MM.1S (cell line): ENCODE data around the gene CNTNAP2.

Experiments used
- DNase-seq: peaks from one replicate; pipeline ENCODE4 v3.0.0-alpha.2; 2015
- H2AFZ ChIP-seq: fragments of 300-600 bp; sonication (generic); 2 replicates; pipeline ENCODE4 v1.6.0; 2016; ENCODE audit warnings: antibody characterized with exemption, low read length
- H3F3A ChIP-seq: fragments of 300-600 bp; sonication (generic); 2 replicates; pipeline ENCODE4 v1.6.1; 2016; ENCODE audit warnings: mild to moderate bottlenecking, antibody characterized with exemption, low read length, moderate library complexity, mixed read lengths; ENCODE audit not compliant: insufficient read depth
- H3K27ac ChIP-seq: fragments of 300-600 bp; sonication (generic); 2 replicates; pipeline ENCODE4 v1.5.1; 2016; ENCODE audit warnings: mild to moderate bottlenecking, low read length
- H3K27me3 ChIP-seq: fragments of 300-600 bp; sonication (generic); replicated peaks from 2 replicates; pipeline ENCODE4 v1.6.0; 2016; ENCODE audit warnings: low read length; ENCODE audit not compliant: insufficient read depth
- H3K36me3 ChIP-seq: fragments of 300-600 bp; sonication (generic); replicated peaks from 2 replicates; pipeline ENCODE4 v1.6.1; 2016; ENCODE audit warnings: mild to moderate bottlenecking, low read length, mixed read lengths; ENCODE audit not compliant: insufficient read depth
- H3K4me1 ChIP-seq: fragments of 300-600 bp; sonication (generic); 2 replicates; pipeline ENCODE4 v1.6.1; 2016; ENCODE audit warnings: low read length, mixed read lengths
- H3K4me2 ChIP-seq: fragments of 300-600 bp; sonication (generic); 2 replicates; pipeline ENCODE4 v1.6.0; 2016; ENCODE audit warnings: low read depth, low read length
- H3K4me3 ChIP-seq: fragments of 300-600 bp; sonication (generic); 2 replicates; pipeline ENCODE4 v1.5.1; 2016; ENCODE audit warnings: low read length, mixed read lengths
- H3K79me2 ChIP-seq: fragments of 300-600 bp; sonication (generic); 2 replicates; pipeline ENCODE4 v1.6.1; 2016; ENCODE audit warnings: mixed run types, low read length, mixed read lengths
- H3K9ac ChIP-seq: fragments of 300-600 bp; sonication (generic); 2 replicates; pipeline ENCODE4 v1.6.1; 2016; ENCODE audit warnings: low read length, mixed read lengths
- H3K9me2 ChIP-seq: fragments of 300-600 bp; sonication (generic); replicated peaks from 2 replicates; pipeline ENCODE4 v1.6.1; 2016; ENCODE audit warnings: mild to moderate bottlenecking, low read length, mixed read lengths; ENCODE audit not compliant: insufficient read depth
- H3K9me3 ChIP-seq: fragments of 300-600 bp; sonication (generic); replicated peaks from 2 replicates; pipeline ENCODE4 v1.6.1; 2016; ENCODE audit warnings: mild to moderate bottlenecking, low read length, mixed read lengths; ENCODE audit not compliant: insufficient read depth
- H4K20me1 ChIP-seq: fragments of 300-600 bp; sonication (generic); 2 replicates; pipeline ENCODE4 v1.6.1; 2016; ENCODE audit warnings: mild to moderate bottlenecking, low read length, moderate library complexity, mixed read lengths; ENCODE audit not compliant: insufficient read depth
- EZH2 ChIP-seq: fragments of 300-600 bp; sonication (generic); optimal IDR thresholded peaks from 2 replicates; pipeline ENCODE3; 2017; ENCODE audit warnings: low read depth, mild to moderate bottlenecking, antibody characterized with exemption, low read length, mixed read lengths
- EZH2phosphoT487 ChIP-seq: fragments of 300-600 bp; sonication (generic); IDR thresholded peaks from 2 replicates; pipeline ENCODE4 v1.6.1; 2018; ENCODE audit warnings: antibody characterized with exemption, low read length
- TF ChIP-seq, protein P1 (sequence below): fragments of 300-600 bp; sonication (generic); IDR thresholded peaks from 2 replicates; pipeline ENCODE4 v1.5.1; 2016; ENCODE audit warnings: antibody characterized with exemption, low read length, mixed read lengths

CNTNAP2 gene

DNA sequence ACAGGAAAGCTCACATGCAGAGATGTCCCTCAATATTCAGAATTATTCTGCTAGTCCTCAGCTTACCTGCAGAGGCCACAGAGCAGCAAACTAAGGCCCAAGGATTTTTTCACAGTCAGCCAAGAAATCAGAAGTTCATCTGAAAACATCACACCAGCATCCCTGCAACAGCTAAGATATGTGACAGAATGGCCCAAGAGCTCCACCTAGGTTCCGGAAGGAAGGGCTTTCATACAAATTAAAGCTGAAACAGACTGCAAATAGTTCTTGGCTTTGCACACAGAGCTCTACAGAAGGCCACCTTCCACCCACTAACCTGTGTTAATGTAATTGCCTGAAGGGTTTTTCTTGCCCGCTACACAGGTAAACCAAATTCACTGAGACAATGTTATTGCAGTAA lies 2035.2 kb downstream of the CNTNAP2 start:
- DNase-seq = no peak
- H3K9ac ChIP-seq = no peak overlapping the region

DNA sequence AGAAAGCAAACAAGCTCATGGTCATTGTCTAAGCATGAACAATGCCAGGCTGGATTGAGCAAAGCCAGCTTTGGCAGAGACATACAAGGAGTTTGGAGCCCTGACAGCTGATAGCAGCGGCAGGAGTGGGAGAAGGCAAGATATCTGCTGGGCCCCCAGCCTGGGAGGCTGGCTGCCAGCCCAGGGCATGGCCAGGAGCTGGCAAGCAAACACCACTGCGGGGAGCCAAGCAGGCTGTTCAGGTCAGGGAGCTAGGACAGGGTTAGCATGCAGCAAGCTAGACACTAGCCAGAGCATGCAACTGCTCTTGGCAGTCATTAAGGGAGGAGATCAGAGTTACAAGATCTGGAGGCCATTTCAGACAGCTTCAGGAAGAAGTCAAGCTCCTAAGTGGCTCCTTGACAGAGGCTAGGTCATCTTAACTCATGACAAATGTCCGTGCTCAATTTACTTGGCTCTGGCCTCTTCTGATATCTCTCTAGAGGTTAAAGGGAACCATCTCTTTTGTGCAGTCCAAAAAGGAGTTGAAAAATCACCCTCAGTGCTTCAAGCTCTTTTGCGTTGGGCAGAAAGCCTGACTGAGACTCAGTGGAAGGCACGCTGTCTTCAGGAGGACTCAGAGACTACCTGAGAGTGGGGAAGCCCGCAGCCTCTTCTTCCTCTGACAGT lies 2037.1 kb downstream of the CNTNAP2 start:
- DNase-seq = no peak
- H3F3A ChIP-seq = no peaks in the 10 kb centered on the region
- H3K9ac ChIP-seq = no peak overlapping the region
- no peak overlapping the region for H2AFZ ChIP-seq
- no peaks in the 10 kb centered on the region for H3K27me3 ChIP-seq
- TF ChIP-seq EZH2phosphoT487 (no peak), EZH2 (no peak)
- TF ChIP-seq, protein P1, sequence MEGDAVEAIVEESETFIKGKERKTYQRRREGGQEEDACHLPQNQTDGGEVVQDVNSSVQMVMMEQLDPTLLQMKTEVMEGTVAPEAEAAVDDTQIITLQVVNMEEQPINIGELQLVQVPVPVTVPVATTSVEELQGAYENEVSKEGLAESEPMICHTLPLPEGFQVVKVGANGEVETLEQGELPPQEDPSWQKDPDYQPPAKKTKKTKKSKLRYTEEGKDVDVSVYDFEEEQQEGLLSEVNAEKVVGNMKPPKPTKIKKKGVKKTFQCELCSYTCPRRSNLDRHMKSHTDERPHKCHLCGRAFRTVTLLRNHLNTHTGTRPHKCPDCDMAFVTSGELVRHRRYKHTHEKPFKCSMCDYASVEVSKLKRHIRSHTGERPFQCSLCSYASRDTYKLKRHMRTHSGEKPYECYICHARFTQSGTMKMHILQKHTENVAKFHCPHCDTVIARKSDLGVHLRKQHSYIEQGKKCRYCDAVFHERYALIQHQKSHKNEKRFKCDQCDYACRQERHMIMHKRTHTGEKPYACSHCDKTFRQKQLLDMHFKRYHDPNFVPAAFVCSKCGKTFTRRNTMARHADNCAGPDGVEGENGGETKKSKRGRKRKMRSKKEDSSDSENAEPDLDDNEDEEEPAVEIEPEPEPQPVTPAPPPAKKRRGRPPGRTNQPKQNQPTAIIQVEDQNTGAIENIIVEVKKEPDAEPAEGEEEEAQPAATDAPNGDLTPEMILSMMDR = no peak
- H3K79me2 ChIP-seq = no peaks in the 10 kb centered on the region
- no peak overlapping the region for H3K27ac ChIP-seq
- H3K4me3 ChIP-seq = no peak overlapping the region
- no peaks in the 10 kb centered on the region for H3K9me2 ChIP-seq
- H3K9me3 ChIP-seq = no peaks in the 10 kb centered on the region
- no peak overlapping the region for H3K4me2 ChIP-seq
- H4K20me1 ChIP-seq = no peaks in the 10 kb centered on the region
- no peaks in the 10 kb centered on the region for H3K4me1 ChIP-seq
- H3K36me3 ChIP-seq = no peaks in the 10 kb centered on the region

More for the DNA sequence above, 2035.2 kb downstream of the CNTNAP2 start:
- Histone ChIP-seq H4K20me1 (no peaks in the 10 kb centered on the region), H3K9me3 (no peaks in the 10 kb centered on the region), H3F3A (no peaks in the 10 kb centered on the region), H3K27ac (no peak overlapping the region), H3K4me1 (no peaks in the 10 kb centered on the region), H3K4me3 (no peak overlapping the region), H3K4me2 (no peak overlapping the region), H3K79me2 (no peaks in the 10 kb centered on the region), H3K27me3 (no peaks in the 10 kb centered on the region), H3K9me2 (no peaks in the 10 kb centered on the region), H3K36me3 (no peaks in the 10 kb centered on the region), H2AFZ (no peak overlapping the region)
- TF ChIP-seq EZH2phosphoT487 = no peak
- TF ChIP-seq, protein P1 = peak; percentile 12; the same call in 1 of the 2 replicates

DNA sequence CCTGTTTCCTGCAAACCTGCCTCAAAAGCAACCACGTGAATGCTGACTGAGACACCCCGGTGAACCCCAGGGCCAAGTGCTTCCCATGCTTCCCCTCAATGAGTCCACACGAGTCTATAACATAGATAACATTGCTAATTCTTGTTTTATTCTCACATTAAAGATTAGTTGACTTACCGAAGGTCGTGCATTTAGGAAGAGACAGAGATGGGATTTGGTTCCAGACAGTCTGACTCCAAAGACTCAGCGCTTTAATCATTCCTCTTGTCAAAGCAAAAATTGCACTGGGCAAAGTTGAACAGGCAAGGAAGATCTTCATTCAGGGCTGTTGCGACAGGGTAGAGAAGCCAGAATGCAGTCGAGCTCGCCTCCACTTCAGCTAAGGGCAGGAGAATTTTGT lies 2038.4 kb downstream of the CNTNAP2 start:
- H3K9me2 ChIP-seq = no peaks in the 10 kb centered on the region
- no peak overlapping the region for H3K9ac ChIP-seq
- no peak for TF ChIP-seq EZH2phosphoT487
- TF ChIP-seq, protein P1 = no peak
- TF ChIP-seq EZH2 = no peak
- H3K4me1 ChIP-seq = no peaks in the 10 kb centered on the region
- no peaks in the 10 kb centered on the region for H3K9me3 ChIP-seq
- no peak overlapping the region for H3K27ac ChIP-seq
- DNase-seq = no peak
- H3K36me3 ChIP-seq = no peaks in the 10 kb centered on the region
- H3K4me3 ChIP-seq = no peak overlapping the region
- H3K79me2 ChIP-seq = no peaks in the 10 kb centered on the region
- no peak overlapping the region for H2AFZ ChIP-seq
- H3K4me2 ChIP-seq = no peak overlapping the region
- no peaks in the 10 kb centered on the region for H3F3A ChIP-seq
- H4K20me1 ChIP-seq = no peaks in the 10 kb centered on the region
- no peaks in the 10 kb centered on the region for H3K27me3 ChIP-seq
